Tibial nerve (tissue), 4 donors: ENCODE data around the gene TNFRSF18. TPM values are rescaled to one million over a fixed set of nuclear protein-coding genes. Genes with fewer than 3 reads are reported as not detected.
A peak's percentile ranks its signal among the peaks of the same experiment; 100 is the strongest.

Experiments used
- DNase-seq, 2 donors: peaks; one replicate each; pipeline ENCODE4 v3.0.0-alpha.2; 2019; ENCODE audit warnings: low spot score in 2 of 2
- H3K27ac ChIP-seq, 4 donors: fragments of 200-600 bp; sonication (generic) in 3 of 4; one replicate each; pipeline ENCODE4 v1.5.1; 2017 to 2019; ENCODE audit warnings: mild to moderate bottlenecking in 1 of 4
- H3K27me3 ChIP-seq, 2 donors: fragments of 200-600 bp; sonication (generic) in 1 of 2; one replicate each; pipeline versions ENCODE4 v1.5.1 to v1.6.0; 2017 to 2019
- H3K36me3 ChIP-seq, 3 donors: fragments of 200-600 bp; sonication (generic); one replicate each; pipeline ENCODE4 v1.5.1; 2018 to 2019
- H3K4me1 ChIP-seq, 4 donors: fragments of 200-600 bp; sonication (generic) in 3 of 4; one replicate each; pipeline ENCODE4 v1.5.1; 2017 to 2019
- H3K4me3 ChIP-seq, 4 donors: fragments of 200-600 bp; sonication (generic) in 3 of 4; one replicate each; pipeline ENCODE4 v1.5.1; 2017 to 2019; ENCODE audit warnings: mild to moderate bottlenecking in 1 of 4, moderate library complexity in 1 of 4
- H3K9me3 ChIP-seq, 4 donors: fragments of 200-600 bp; sonication (generic) in 3 of 4; one replicate each; pipeline ENCODE4 v1.5.1; 2017 to 2019
- CTCF ChIP-seq, 5 experiments: fragments of 200-600 bp in 3 of 5; fragments of 450-650 bp in 2 of 5; sonication (generic) in 3 of 5; IDR thresholded peaks; one replicate each; pipeline ENCODE4 v1.5.1; 2016 to 2019; ENCODE audit warnings: antibody characterized with exemption in 5 of 5, mild to moderate bottlenecking in 3 of 5, moderate library complexity in 2 of 5
- EP300 ChIP-seq, 2 donors: sonication (generic); formaldehyde crosslinking; IDR thresholded peaks; one replicate each; pipeline ENCODE4 v1.6.1; 2017; ENCODE audit warnings: antibody characterized with exemption in 2 of 2, mild to moderate bottlenecking in 1 of 2
- POLR2A ChIP-seq, 2 donors: fragments of 450-650 bp; IDR thresholded peaks; one replicate each; pipeline ENCODE4 v1.6.1; 2017; ENCODE audit warnings: antibody characterized with exemption in 2 of 2, mild to moderate bottlenecking in 2 of 2, moderate library complexity in 2 of 2
- WGBS, 2 donors: methylation state at CpG; one replicate each; pipeline ENCODE4 v1.1.5; 2018; 5-methylcytosine and 5-hydroxymethylcytosine counted together
- total RNA-seq, 4 donors: library from RNA; depleted of rRNA; stranded (reverse); fragments of >200 nt; gene quantifications; one replicate each; pipeline ENCODE4 v1.1.0, GENCODE V29; 2016

TNFRSF18 gene
- total RNA-seq, 4 donors from 2014 or later, result 0.44 TPM; not detected in 3

DNA sequence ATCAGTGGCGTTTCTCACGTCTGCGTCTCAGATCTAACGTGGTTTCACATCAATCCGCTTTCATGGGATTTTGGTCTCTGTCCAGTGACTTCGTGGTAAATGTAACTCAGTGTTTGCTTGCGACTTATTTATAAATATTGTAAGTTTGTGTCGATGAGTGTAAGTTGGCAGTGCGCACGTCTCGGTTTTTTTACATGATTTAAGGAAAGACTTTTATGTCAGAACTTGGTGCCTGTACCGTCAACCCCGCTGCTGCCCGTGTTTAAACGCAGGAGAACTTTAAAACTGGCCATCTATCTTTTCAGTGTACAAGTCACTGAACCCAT is 27.1 kb upstream of the TNFRSF18 start:
- Histone ChIP-seq H3K36me3 (peaks cover 0 to 42% (median 0%) of the 10 kb centered on the region in 3 donors), H3K4me1 (peaks cover 0 to 59% (median 29%) of the 10 kb centered on the region in 4 donors), H3K4me3 (no peak overlapping the region), H3K9me3 (no peaks in the 10 kb centered on the region), H3K27ac (no peak overlapping the region), H3K27me3 (peaks cover 0 to 18% of the 10 kb centered on the region in 2 donors)
- WGBS, 2 donors, result 95 to 96% methylated on average over 15 of the region's 15 CpGs
- DNase-seq, result no peak
- TF ChIP-seq POLR2A (IDR thresholded peaks at IDR 0.05) (no peak), EP300 (IDR thresholded peaks at IDR 0.05) (no peak), CTCF (IDR thresholded peaks at IDR 0.05) (no peak)

DNA sequence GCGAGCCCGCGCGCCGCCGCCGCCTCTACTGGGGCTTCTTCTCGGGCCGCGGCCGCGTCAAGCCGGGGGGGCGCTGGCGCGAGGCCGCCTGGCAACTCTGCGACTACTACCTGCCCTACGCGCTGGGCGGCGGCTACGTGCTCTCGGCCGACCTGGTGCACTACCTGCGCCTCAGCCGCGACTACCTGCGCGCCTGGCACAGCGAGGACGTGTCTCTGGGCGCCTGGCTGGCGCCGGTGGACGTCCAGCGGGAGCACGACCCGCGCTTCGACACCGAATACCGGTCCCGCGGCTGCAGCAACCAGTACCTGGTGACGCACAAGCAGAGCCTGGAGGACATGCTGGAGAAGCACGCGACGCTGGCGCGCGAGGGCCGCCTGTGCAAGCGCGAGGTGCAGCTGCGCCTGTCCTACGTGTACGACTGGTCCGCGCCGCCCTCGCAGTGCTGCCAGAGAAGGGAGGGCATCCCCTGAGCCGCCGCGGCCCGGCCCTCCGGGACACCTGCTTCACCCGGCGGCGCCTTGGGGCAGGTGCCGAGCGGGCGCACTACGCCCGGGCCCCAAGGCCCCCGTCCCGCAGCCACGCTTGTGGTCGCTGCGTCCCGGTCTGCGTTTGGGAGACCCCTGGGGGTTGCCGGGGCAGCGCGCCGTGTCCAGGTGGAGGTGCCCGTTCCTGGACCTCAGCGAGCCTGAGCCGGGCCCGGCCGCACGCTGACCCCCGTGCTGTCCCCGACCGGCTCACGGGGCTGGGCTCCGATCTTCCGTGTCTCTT is 26.6 kb upstream of the TNFRSF18 start:
- Histone ChIP-seq H3K27me3 (peaks cover 0 to 12% of the 10 kb centered on the region in 2 donors), H3K27ac (peak overlapping the region in 1 of 4 donors; percentile 44), H3K36me3 (peaks cover 0 to 47% (median 0%) of the 10 kb centered on the region in 3 donors), H3K9me3 (no peaks in the 10 kb centered on the region), H3K4me3 (peak overlapping the region in 3 of 4 donors; percentile 31 to 95 (median 39)), H3K4me1 (peaks cover 0 to 56% (median 27%) of the 10 kb centered on the region in 4 donors)
- TF ChIP-seq CTCF (IDR thresholded peaks at IDR 0.05) (no peak), POLR2A (IDR thresholded peaks at IDR 0.05) (no peak), EP300 (IDR thresholded peaks at IDR 0.05) (no peak)
- WGBS, 2 donors, result 78 to 90% methylated on average over 58 to 85 of the region's 98 CpGs
- no peak for DNase-seq

DNA sequence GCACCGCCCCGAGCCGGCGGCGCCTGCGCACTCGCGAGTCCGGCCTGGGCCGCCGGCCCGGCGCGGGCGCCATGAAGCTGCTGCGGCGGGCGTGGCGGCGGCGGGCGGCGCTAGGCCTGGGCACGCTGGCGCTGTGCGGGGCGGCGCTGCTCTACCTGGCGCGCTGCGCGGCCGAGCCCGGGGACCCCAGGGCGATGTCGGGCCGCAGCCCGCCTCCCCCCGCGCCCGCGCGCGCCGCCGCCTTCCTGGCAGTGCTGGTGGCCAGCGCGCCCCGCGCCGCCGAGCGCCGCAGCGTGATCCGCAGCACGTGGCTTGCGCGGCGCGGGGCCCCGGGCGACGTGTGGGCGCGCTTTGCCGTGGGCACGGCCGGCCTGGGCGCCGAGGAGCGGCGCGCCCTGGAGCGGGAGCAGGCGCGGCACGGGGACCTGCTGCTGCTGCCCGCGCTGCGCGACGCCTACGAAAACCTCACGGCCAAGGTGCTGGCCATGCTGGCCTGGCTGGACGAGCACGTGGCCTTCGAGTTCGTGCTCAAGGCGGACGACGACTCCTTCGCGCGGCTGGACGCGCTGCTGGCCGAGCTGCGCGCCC is 25.9 kb upstream of the TNFRSF18 start, which contains the start of gene B3GALT6:
Gene B3GALT6, plus strand, starts transcription at position 30 of the 588 bp plus-strand sequence. Its CDS starts 42 bp downstream, at position 72.
- WGBS, 2 donors, result 0 to 14% methylated on average over 11 to 36 of the region's 100 CpGs
- TF ChIP-seq POLR2A (IDR thresholded peaks at IDR 0.05) (peak in 1 of 2 donors; percentile 47), CTCF (IDR thresholded peaks at IDR 0.05) (no peak), EP300 (IDR thresholded peaks at IDR 0.05) (no peak)

GRCh38 chr1:1231400-1232207 is 25.2 kb upstream of the TNFRSF18 start, which contains the start of gene SDF4:
Gene SDF4 (minus strand): TSS chr1:1232001. CDS start chr1:1228772, 3,229 bp downstream.
- Histone ChIP-seq H3K36me3 (peaks cover 0 to 61% (median 10%) of the 10 kb centered on the region in 3 donors), H3K4me1 (peaks cover 0 to 42% (median 21%) of the 10 kb centered on the region in 4 donors), H3K9me3 (no peaks in the 10 kb centered on the region), H3K27ac (peak within 1 kb of the TSS; percentile 72 to 97 (median 90)), H3K4me3 (peak within 1 kb of the TSS; percentile 76 to 100 (median 97)), H3K27me3 (no peaks in the 10 kb centered on the region)
- WGBS, 2 donors, result 0 to 1% methylated on average over 57 to 82 of the region's 99 CpGs
- DNase-seq, result peak; percentile 91 to 93
- TF ChIP-seq EP300 (IDR thresholded peaks at IDR 0.05) (peak in 1 of 2 donors; percentile 75), CTCF (IDR thresholded peaks at IDR 0.05) (no peak), POLR2A (IDR thresholded peaks at IDR 0.05) (no peak)

More for the DNA sequence above, 25.9 kb upstream of the TNFRSF18 start, which contains the start of gene B3GALT6:
- peak within 1 kb of the TSS; percentile 76 to 100 (median 97) for H3K4me3 ChIP-seq
- H3K9me3 ChIP-seq, result no peaks in the 10 kb centered on the region
- peaks cover 0 to 49% (median 24%) of the 10 kb centered on the region in 4 donors for H3K4me1 ChIP-seq
- H3K27ac ChIP-seq, result peak within 1 kb of the TSS; percentile 72 to 97 (median 90)
- DNase-seq, result no peak
- peaks cover 0 to 5% of the 10 kb centered on the region in 2 donors for H3K27me3 ChIP-seq
- H3K36me3 ChIP-seq, result peaks cover 0 to 54% (median 5%) of the 10 kb centered on the region in 3 donors
